HG02852 (cell line): ENCODE data around the gene CDK9.

Experiments
- ATAC-seq: cut with Tn5 transposase; IDR thresholded peaks from one replicate; pipeline ENCODE4 v1.9.1; 2021; ENCODE audit warnings: mild to moderate bottlenecking, moderate library complexity; ENCODE audit not compliant: unreplicated experiment

Gene CDK9

GRCh38 chr9:127801955-127802575, 16.2 kb downstream of the CDK9 start:
- no peak for ATAC-seq

- peak; percentile 74 for ATAC-seq
These were observed 17.0 kb downstream of the CDK9 start, which contains the start of gene FPGS for GRCh38 chr9:127802576-127803443. Gene FPGS, plus strand, starts transcription at chr9:127802882. Its CDS starts 43 bp downstream, at chr9:127802925.

DNA sequence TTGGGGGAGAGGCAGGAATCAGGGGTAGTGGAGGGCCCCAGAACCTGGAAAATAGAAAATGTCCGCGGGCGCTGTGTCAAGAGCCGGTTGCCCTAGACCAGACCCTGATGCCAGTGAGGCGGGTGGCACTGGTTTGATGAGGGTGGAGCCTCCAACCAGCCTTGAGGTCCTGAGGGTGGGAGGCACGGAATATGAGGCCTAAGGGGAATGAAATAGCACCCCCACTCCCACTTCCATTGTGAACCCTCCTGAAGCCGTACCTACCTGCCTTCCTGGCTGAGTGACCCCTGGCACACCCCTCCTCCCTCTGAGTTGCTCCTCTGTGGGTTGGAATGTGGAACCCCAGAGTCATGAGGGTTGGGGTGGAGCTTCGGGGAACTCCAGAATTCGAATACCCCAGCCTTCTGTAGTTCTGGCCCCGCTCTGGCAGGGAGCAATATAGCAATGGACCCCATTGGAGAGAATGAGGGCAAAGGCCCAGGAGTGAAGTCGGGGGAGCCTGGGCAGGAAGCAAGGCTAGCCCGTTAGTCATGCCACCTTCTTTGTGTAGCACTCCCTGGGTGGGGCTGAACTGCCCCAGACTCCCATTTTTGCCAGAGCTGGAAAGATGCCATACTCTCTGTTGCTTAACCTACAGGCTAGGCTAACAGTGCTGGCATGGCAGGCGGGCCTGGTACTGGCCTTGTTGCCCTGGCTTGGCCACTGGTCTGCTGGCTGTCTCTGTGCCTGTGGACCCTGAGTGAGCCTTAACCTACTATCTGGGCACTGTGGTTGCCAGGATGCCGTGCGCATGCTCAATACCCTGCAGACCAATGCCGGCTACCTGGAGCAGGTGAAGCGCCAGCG, 17.9 kb downstream of the CDK9 start:
- ATAC-seq: no peak

- no peak for ATAC-seq
These were observed 19.8 kb downstream of the CDK9 start for GRCh38 chr9:127805620-127806019.

GRCh38 chr9:127806871-127807270, 21.0 kb downstream of the CDK9 start:
- ATAC-seq: no peak

GRCh38 chr9:127808347-127809001, 22.6 kb downstream of the CDK9 start:
- ATAC-seq: no peak

GRCh38 chr9:127809002-127809539, 23.2 kb downstream of the CDK9 start:
- no peak for ATAC-seq

DNA sequence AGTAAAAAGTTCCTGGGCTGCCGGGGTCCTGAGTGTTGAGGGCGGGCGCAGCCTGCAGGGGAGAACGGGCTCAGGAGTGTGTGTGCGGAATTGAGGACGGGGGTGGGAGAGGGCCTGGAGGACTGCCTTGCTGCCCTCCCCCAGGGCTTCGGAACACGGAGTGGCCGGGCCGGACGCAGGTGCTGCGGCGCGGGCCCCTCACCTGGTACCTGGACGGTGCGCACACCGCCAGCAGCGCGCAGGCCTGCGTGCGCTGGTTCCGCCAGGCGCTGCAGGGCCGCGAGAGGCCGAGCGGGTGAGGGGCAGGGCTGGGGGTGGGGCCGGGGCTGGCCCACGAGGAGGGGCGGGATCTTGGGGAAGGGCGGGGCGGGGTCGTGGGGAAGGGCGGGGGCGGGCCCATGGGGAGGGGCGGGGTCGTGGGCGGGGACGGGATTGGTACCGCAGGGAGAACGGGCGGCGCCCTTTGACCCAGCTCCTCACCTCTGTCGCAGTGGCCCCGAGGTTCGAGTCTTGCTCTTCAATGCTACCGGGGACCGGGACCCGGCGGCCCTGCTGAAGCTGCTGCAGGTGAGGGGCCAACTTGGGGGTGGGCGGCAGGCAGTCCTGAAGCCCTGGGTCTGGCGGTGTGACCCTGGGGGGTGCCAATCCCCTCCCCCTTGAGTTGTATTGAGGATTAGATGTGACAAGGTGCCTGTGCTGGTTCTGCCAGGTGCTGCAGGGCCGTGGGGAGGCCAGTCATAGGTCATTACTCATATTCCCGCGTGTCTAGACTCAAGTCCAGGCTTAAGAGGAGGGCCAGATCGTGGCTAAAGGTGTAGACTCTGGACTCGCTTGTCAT, 23.9 kb downstream of the CDK9 start:
- no peak for ATAC-seq

GRCh38 chr9:127810378-127811187, 24.7 kb downstream of the CDK9 start:
- no peak for ATAC-seq

- ATAC-seq: no peak
These were observed 26.2 kb downstream of the CDK9 start for GRCh38 chr9:127812011-127812410.

GRCh38 chr9:127812936-127813675, 27.3 kb downstream of the CDK9 start:
- ATAC-seq: no peak

- no peak for ATAC-seq
These were observed 27.9 kb downstream of the CDK9 start for GRCh38 chr9:127813686-127814226.

- ATAC-seq: no peak
These were observed 29.0 kb downstream of the CDK9 start for GRCh38 chr9:127814619-127815511.

GRCh38 chr9:127815512-127816361, 29.9 kb downstream of the CDK9 start:
- ATAC-seq: no peak

GRCh38 chr9:127816362-127816725, 30.5 kb downstream of the CDK9 start:
- ATAC-seq: no peak

DNA sequence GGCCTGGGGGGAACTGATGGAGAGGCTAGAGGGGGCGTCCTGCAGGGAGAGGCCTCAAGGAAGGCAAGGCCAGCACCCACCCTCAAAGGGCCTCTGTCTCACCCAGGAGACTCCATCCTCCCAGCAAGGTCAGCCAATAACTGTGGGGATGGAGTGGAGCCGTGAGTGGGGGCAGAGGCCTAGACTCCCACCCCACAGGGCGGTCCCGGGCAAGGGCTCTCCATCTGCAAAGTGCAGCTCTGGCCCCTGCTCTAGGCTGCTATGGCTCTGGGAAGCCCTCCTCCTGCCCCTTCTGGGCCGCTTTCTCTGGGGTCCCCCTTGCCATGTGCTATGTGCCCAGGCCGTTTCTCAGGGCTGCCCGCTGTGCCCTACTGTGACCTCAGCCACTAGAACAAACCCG, 30.9 kb downstream of the CDK9 start:
- no peak for ATAC-seq
